GM18517 (cell line): ENCODE results near the gene PTGIR.
"Not testable (repeated sequence)": the region's sequence is repeated elsewhere in the genome, so short reads cannot be mapped to it uniquely, and the experiment has no call there.

Experiments
- ATAC-seq: cut with Tn5 transposase; IDR thresholded peaks from one replicate; pipeline ENCODE4 v1.9.1; 2021; ENCODE audit warnings: mild to moderate bottlenecking, moderate library complexity; ENCODE audit not compliant: unreplicated experiment

PTGIR gene

DNA sequence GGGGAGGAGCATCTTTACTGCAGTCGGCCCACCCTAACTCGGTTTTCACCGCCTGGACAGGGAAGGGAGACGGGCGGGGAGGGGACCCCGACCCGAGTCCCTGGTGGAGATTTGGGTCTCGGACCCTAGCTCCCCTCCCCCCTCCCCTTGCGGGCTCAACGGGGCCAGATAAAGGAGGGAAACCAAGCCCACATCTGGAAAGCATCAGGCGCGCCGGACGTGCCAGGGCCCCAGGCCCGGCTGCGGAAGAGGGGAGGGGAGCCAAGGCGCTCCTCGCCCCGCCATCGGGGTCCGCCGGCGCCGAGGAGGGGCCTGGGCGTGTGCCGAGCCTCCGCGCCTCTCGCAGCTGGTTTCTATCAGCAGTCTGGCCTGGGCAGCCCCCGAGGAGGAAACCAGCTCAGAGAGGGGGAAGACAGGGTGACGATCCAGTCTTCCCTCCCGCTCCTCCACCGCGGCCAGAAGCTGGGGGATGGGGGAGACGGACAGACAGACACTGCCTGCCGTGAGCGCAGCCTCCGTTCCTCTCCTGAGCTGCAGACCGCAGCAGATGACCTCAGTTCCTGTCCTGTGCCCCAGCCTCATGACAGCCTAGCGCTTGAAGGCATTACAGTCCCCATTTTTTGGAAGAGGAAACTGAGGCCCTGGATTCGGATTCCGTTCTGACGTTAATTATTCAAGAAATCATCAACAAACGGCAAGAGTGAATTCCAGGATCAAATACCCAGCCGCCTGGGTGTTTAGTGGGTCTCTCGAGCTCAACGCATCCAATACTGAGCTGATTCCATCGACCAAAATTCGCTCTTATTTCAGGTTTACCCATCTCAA is 14.7 kb upstream of the PTGIR start:
- ATAC-seq = no peak

- no peak for ATAC-seq
Observed at GRCh38 chr19:46637224-46637623, 12.3 kb upstream of the PTGIR start.

GRCh38 chr19:46635920-46636761 is 11.3 kb upstream of the PTGIR start, which contains the start of gene GNG8:
Gene GNG8 (minus strand): TSS chr19:46636202. CDS start chr19:46634682, 1,520 bp downstream.
- no peak for ATAC-seq

- no peak for ATAC-seq
Observed at GRCh38 chr19:46634656-46635218, 9.8 kb upstream of the PTGIR start.

DNA sequence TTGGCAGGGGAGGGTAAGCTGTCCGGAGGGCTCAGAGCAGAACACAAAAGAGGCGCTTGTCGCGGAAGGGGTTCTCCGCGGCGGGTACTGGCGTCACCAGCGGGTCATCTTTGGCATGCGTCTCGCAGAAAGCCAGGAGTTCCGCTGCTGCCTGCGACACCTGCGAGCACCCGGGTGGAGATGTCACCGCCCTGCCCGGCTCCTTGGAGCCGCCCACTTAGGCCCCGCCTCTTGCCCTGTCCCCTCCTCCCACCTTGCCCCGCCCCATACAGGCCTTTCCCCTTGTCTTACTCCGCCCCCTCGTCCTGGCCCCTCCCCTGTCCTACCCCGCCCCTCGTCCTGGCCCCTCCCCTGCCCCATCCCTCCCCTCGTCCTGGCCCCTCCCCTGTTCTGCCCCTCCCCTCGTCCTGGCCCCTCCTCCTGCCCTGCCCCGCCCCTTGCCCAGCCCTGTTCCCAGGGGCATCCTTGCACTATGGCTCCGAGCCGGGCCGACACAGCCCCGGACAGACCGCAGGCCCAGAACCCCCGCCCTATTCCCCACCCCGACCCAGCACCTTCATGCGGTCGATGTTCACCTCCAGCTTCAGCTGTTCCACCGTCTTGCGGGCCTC is 9.3 kb upstream of the PTGIR start:
- ATAC-seq = no peak

GRCh38 chr19:46633130-46633529 is 8.2 kb upstream of the PTGIR start:
- ATAC-seq = no peak

- ATAC-seq = no peak
Observed at GRCh38 chr19:46631481-46631880, 6.6 kb upstream of the PTGIR start.

GRCh38 chr19:46630586-46631205 is 5.8 kb upstream of the PTGIR start:
- ATAC-seq = no peak

DNA sequence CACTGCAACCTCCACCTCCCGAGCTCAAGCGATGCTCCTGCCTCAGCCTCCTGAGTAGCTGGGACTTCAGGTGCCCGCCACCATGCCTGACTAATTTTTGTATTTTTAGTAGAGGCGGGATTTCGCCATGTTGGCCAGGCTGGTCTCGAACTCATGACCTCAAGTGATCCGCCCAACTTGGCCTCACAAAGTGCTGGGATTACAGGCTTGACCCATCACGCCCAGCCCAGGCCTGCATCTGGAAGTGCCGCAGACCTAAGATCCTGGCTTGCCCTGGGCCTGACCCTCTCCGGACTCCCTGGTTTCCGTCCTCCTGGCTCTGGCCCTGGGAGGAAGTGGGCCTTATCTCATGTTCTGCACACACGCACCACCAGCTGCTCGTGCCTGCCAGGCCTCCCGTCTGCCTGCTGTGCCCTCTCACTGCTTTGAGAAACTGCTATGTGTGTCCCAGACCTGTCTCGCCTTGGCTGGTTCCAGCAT is 4.7 kb upstream of the PTGIR start:
- no peak for ATAC-seq

DNA sequence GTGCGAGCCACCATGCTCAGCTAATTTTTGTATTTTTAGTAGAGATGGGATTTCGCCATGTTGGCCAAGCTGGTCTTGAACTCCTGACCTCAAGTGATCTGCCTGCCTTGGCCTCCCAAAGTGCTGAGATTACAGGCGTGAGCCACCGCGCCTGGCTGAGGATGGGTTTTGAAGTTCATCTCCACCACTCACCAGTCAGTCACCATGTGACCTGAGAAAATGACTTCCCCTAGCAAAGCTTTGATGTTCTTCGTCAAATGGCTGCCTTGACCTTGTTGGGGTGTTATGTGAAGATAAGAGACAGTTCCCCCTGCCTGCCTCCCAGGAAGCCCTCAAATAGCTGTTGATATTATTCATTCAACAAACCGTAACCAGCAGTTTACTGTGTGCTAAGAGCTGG is 4.1 kb upstream of the PTGIR start:
- not testable (repeated sequence) for ATAC-seq

DNA sequence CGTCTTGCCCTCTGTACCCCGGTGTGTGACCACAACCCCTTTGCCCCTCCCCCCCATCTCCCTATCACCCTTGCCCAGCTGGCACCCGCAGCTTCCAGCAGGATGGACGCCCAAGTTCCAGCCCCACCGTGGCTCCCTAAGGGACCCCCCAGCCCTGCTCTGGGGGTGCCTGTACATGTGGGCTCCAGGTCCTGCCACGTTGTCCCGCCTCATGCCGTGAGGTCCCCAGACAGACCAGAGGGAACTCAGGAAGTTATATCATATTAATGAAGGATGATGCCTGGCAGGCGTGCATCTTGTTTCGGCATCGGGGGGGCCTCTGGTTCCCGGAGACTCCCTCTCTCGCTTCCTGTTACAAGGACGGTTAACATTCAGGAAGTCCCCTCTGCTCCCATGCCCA is 1.6 kb upstream of the PTGIR start:
- ATAC-seq = no peak

- no peak for ATAC-seq
Observed at GRCh38 chr19:46625731-46626130, 842 bp upstream of the PTGIR start.

GRCh38 chr19:46623915-46624502 is 880 bp downstream of the PTGIR start:
- ATAC-seq = no peak

DNA sequence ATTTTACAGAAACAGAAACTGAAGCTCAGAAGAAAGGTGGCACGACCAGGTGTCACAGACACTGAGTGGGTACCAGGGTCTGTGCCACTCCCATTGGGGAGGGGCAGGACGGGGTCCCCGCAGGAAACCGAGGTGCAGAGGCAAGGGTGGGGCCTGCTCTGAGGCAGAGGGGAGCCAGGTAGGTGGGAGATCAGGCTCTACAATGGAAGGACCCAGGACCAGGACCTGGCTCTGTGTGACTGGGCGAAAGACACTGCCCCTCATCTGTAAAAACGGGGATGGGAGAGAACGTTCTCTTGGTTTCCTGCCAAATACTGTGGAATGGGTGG is 2.8 kb downstream of the PTGIR start:
- ATAC-seq = no peak

- no peak for ATAC-seq
Observed at GRCh38 chr19:46621191-46622117, 3.4 kb downstream of the PTGIR start.

- ATAC-seq = no peak
Observed at GRCh38 chr19:46620716-46621115, 4.2 kb downstream of the PTGIR start.

GRCh38 chr19:46620267-46620666 is 4.6 kb downstream of the PTGIR start:
- no peak for ATAC-seq

DNA sequence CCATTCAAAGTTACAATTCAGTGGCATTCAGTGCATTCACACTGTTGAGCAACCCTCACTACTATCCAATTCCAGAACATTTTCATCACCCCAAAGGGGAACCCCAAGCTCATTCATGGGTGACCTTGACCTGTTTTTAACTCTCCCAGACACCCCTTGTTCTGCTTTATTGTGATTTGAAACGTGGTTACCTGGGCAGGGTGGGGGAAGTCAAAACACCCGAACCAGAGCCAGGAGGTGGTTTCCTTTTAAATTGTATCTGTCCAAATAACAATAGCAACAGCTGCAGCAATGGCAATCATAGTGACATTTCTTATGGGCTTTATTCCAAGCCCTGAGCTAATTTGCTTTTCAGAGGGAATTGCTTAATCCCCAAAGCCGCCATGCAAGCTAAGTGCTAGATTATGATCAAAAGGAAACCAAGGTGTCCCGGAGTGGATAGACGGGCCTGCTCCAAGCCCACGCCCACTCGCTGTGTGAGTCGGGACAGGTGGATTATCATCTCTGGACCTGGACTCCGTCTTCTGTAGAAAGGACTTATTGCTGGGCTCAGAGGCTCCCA is 6.1 kb downstream of the PTGIR start:
- no peak for ATAC-seq

DNA sequence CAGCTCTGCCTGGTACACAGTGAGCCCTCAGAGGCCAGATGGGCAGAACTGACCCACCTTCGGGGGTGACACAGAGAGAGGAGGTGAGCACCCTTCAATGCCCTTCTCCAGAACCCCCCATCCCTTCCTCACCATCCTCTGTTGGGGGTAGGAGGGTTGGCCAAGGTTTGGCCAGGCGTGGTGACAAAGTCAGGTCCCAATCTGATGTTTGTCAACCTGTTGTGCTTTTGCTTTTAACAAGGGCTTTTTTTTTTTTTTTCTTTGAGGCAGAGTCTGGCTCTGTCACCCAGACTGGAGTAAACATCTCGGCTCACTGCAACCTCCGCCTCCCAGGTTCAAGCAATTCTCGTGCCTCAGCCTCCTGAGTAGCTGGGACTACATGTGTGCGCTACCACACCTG is 7.3 kb downstream of the PTGIR start:
- no peak for ATAC-seq
